ENCODE data around the gene LRWD1. TPM values are rescaled to one million over a fixed set of nuclear protein-coding genes. Genes with fewer than 3 reads are reported as not detected.

LRWD1 gene
- 25.2 and 28.4 TPM in 2 replicates for total RNA-seq (2014; rRNA removed; shearing (Covaris generic))
- 80.2 and 92.7 TPM in 2 replicates for polyA plus RNA-seq (2014; cell fraction: nucleus; rRNA removed)

DNA sequence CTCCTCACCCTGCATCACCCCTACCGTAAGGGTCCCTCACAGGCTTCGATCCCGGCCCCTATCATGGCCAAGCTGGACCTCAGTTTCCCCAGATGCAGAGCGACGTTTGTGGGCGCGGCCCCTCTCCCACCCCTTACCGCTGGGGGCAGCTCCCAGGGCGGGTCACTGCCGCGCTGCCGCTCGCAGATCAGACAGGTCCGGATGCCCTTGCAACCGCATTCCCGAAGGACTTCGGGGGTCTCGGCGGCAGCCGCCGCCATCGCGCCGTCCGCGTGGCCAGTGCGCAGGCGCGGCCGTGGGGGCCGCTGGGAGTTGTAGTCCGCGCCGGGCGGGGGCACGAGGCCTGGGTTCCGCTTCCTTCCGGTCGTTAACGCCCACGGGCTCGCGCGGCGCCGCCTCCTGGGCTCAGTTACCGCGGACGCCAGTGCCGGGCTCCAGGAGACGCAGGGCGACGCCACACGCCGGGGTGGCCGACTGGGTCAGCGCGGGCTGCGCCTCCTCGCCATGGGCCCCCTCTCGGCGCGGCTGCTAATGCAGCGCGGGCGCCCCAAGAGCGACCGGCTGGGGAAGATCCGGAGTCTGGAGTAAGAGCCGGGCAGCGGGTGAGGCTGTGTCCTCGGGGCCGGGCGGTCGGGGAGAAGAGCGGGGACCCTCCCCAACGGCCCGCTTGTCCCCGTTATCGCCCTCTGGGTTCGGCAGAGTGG is at the start of gene LRWD1, which contains the start of gene ALKBH4:
Gene LRWD1, plus strand, starts transcription at position 408 of the 704 bp plus-strand sequence. Its CDS starts 97 bp downstream, at position 505.
Gene ALKBH4, minus strand, starts transcription at position 287 of the 704 bp plus-strand sequence. Its CDS starts 27 bp downstream, at position 260.
- peak; percentile 89 for DNase-seq (ENCODE audit: extremely low read depth, low read depth)

GRCh38 chr7:102415685-102416225 is 49.0 kb upstream of the LRWD1 start:
- DNase-seq (ENCODE audit: extremely low read depth, low read depth) = no peak

GRCh38 chr7:102416406-102416805 is 48.4 kb upstream of the LRWD1 start:
- no peak for DNase-seq (ENCODE audit: extremely low read depth, low read depth)

DNA sequence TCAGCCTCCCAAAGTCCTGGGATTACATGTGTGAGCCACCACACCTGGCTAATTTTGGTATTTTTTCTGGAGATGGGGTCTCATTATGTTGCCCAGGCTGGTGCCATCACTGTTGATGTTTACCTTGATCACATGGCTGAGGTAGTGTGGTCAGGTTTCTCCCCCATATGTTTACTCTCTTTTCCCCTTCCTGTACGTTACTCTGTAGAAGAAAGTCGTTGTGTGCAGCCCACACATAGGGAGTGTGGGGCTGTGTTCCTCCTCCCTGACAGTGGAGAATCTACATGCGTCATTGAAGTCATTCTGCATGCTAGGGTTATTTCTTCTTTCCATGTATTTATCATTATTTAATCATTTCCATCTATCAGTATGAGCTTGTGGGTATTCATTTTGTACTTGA is 47.7 kb upstream of the LRWD1 start:
- DNase-seq (ENCODE audit: extremely low read depth, low read depth) = no peak

- DNase-seq (ENCODE audit: extremely low read depth, low read depth) = no peak
Measured at GRCh38 chr7:102418592-102418991, 46.2 kb upstream of the LRWD1 start.

DNA sequence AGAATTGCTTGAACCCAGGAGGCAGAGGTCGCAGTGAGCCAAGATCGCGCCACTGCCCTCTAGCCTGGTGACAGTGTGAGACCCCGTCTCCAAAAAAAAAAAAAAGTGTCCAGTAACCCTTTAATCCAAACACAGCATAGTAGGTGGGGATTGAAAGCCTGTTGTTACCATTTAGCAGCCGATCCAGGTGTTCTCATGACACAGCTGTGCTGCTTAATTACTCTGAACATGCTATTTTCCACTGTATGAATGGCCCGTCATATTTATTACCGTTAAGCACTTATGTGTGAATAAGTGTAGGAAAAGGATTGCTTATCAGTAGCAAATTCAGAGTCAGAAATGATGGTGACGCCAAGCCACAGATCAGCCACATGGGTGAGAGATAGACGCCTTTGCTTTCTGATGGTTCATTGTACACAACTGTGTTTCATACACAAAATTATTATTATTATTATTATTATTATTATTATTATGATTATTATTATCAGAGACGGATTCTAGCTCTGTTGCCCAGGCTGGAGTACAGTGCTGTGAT is 43.0 kb upstream of the LRWD1 start:
- no peak for DNase-seq (ENCODE audit: extremely low read depth, low read depth)

GRCh38 chr7:102424129-102424551 is 40.6 kb upstream of the LRWD1 start:
- DNase-seq (ENCODE audit: extremely low read depth, low read depth) = no peak

DNA sequence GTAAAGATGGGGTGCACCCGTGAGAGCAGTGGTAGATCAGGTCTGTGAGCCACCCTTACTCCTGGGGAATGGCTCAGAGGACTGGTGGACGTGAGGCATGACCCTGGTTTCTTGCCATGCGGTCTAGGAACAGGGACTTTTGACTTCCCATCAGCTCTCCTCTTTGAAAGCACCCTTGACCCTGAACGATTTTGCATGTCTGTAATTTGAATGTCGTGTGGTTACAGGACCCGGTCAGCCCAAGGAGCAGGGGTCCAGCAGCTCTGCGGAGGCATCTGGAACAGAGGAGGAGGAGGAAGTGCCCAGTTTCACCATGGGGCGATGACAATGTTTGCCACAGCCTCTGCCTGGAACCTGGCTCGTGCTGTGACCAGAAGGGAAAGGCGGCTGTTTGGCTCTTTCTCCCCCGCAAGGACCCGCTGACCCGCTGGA is 40.0 kb upstream of the LRWD1 start:
- no peak for DNase-seq (ENCODE audit: extremely low read depth, low read depth)

- DNase-seq (ENCODE audit: extremely low read depth, low read depth) = no peak
Measured at GRCh38 chr7:102425639-102426267, 39.0 kb upstream of the LRWD1 start.

GRCh38 chr7:102426268-102427018 is 38.3 kb upstream of the LRWD1 start:
- DNase-seq (ENCODE audit: extremely low read depth, low read depth) = no peak

- DNase-seq (ENCODE audit: extremely low read depth, low read depth) = no peak
Measured at GRCh38 chr7:102427019-102427405, 37.8 kb upstream of the LRWD1 start.

DNA sequence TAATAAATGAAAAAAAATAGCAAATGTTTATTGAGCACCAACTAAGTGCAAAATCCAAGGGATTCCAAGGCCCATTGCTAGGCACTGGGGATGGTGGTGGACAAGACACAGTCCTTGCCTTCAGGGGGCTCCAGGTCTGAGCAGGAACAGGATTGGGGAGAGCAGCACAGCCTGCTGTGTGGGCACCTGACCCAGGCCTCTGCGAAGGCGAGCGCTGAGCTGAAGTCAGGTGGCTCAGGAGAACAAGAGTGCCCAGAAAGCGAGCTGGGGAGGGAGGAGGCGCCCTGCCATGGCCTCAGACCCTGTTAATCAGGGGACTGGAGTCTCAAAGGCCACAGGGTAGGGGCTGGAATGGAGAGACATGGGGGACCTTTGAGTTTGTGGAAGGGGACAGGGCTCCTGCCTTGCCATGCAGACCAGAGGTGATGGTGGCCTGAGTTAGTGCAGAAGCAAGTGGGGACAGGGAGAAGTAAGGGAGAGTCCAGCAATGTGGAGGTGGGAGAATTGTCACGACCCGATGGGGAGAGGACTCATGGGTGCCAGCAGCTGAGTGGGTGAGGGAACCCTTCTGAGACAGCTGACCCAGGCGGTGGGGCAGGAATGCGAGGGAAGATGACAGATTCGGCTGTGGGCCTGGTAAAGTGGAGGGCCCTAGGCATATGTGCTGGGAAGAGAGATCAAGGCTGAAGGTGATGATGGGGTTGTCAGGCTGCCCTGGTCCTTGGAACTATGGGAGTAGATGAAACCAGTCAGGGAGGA is 35.5 kb upstream of the LRWD1 start:
- DNase-seq (ENCODE audit: extremely low read depth, low read depth) = no peak

DNA sequence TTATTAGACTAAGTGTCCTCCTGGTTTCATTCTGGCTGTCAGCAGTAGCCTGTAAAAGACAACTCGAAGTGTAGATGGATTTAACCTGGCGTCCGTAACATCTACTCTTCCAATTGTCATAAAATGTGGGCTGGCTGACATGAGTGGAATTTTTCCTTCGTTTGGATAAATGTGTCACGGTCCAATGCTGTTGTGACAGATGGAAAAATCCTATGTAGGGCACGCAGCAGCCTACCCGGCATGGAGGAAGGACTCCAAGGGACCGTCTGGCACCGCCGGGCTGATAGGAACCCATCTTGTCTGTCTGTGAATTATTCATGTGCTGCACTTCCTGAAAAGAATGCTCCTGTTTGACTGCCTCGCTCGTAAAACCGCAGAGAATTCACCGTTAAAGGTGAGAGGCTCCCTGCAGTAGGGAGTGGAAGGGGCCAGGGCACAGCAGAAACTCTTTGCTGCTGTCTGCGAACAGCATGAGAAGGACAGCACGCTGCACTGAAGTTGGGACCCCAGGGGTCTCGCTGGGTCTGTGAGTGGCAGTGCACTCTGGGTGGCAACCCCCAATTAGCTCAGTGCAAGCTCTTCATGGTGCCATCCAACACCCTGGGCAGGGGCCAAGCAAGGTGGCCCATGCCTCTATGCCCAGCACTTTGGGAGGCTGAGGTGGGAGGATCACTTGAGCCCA is 33.0 kb upstream of the LRWD1 start:
- DNase-seq (ENCODE audit: extremely low read depth, low read depth) = no peak

GRCh38 chr7:102432442-102433218 is 32.2 kb upstream of the LRWD1 start:
- no peak for DNase-seq (ENCODE audit: extremely low read depth, low read depth)

DNA sequence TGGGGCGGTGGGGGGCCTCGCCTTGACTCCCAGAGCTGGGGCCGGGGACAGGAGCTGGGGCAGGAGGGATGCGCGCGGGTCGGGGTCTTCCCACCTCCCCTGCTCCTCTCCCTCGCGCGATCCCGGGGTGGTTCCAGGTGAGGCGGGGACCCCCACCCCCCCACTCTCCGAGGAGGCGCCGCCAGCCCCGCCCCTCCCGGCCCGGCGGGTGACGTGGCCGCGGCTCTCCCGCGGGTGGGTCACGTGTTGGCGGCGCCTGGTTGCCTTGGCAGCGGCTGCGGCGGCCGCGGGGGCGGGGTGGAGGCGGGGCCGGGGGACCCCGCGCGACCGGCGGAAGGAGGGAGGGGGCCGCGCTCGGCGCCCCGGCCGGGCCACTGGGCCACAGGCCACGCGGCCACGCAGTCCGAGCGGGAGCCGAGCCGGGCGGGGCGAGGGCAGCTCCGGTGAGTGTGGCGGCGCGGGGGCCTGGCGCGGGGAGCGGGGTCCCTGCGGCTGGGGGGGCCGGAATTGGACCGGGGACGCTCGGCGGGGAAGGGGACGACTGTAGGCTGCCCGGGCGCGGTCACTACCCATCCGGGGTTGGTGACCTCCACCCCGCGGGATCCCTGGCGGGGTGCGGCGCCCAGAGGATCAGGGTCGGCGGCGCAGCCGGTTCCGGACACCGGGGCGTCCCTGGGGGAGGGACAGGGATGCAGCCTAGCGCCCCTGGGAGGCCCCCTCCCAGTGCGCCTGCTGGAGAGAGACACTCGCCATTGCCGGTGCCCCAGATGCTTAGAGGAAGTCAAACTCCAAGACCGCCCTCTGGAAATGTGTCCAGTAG is 31.4 kb upstream of the LRWD1 start, which contains the start of gene ORAI2:
Gene ORAI2, plus strand, starts transcription at position 357 of the 820 bp plus-strand sequence. CDS start 5,382 bp downstream, outside the sequence.
- DNase-seq (ENCODE audit: extremely low read depth, low read depth) = peak; percentile 47

DNA sequence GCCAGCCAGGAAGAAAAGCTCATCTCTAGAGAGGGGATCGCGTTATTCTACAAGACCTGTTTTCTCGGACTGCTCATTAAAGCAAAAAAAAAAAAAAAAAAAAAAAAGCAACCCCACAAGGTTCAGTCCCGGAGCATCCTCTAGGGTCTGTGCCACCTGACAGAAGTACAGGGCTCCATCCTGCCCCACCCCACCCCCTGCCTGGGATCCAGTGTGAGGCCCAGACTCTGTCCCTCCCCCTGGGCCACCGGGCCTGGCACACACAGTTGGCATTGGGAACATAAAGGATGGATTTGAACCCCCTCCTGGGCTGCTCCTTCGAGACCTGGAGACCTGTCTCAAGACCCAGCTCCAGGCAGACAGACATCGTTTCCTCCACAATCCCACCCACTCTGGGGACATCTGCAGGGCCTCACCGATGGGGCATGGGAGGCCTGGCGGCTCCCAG is 30.7 kb upstream of the LRWD1 start:
- DNase-seq (ENCODE audit: extremely low read depth, low read depth) = no peak

- DNase-seq (ENCODE audit: extremely low read depth, low read depth) = no peak
Measured at GRCh38 chr7:102436118-102436517, 28.7 kb upstream of the LRWD1 start.
